ENCODE data around the gene CACNA1C. TPM values are rescaled to one million over a fixed set of nuclear protein-coding genes. Genes with fewer than 3 reads are reported as not detected.

Gene CACNA1C
- total RNA-seq, 1 donor from 2014 or later, result 0.02 TPM

DNA sequence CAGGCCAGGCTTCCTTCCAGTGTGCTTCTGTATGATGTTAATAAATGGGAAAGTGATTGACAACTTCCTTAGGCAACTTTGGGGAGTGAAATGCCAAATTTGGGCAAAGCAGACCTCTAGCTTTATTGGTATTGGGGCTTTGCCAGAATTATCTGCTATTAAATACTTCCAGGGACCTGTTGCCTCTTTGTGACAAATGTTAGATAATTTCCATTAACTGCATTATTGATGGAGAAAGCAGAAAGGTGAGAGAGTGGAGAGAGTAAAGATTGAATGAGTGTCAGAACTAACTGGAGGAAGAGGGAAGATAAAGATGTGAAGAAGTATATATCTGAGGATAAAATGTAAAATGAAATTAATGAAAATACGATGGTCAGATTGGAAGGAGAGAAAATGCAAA lies 94.5 kb downstream of the CACNA1C start:
- POLR2A ChIA-PET, result no interaction called here
- no peak overlapping the region for H3K4me3 Mint-ChIP-seq
- DNase-seq (no peak), ATAC-seq (ENCODE audit: low read depth) (no peak)
- H3K4me1 Mint-ChIP-seq, result peaks cover 2% of the 10 kb centered on the region
- CTCF ChIA-PET, result no interaction called here
- H3K9me3 Mint-ChIP-seq, result no peaks in the 10 kb centered on the region
- H3K36me3 Mint-ChIP-seq (ENCODE audit: low read depth), result no peaks in the 10 kb centered on the region
- H3K27ac Mint-ChIP-seq, result no peak overlapping the region
- no peak for TF ChIP-seq CTCF (IDR thresholded peaks at IDR 0.05)
- intact Hi-C loops (cut with micrococcal nuclease), result no loop called here
- peaks cover 29% of the 10 kb centered on the region for H3K27me3 Mint-ChIP-seq

DNA sequence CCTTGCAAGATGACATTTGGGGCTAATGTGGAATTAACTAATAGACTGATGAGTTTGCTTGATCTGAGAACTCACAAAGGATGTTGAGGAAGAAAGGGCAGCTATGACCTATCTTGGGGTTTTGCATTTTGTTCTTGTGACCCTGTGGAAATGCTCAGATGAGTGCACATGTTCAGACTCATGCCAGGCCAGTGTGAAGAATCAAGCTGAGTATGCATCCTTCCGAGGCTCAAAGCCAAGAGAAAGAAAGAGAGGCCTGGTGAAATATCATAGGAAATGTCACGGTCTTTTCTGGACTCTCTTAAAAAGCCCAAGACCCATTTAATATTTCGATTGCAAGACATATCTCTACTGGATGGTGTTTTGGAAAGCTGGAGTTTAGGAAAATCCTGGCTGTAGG lies 96.3 kb downstream of the CACNA1C start:
- peaks cover 2% of the 10 kb centered on the region for H3K4me1 Mint-ChIP-seq
- ATAC-seq (ENCODE audit: low read depth) (no peak), DNase-seq (no peak)
- intact Hi-C loops (cut with micrococcal nuclease), result no loop called here
- H3K27ac Mint-ChIP-seq, result no peak overlapping the region
- TF ChIP-seq CTCF (IDR thresholded peaks at IDR 0.05), result no peak
- H3K36me3 Mint-ChIP-seq (ENCODE audit: low read depth), result no peaks in the 10 kb centered on the region
- H3K27me3 Mint-ChIP-seq, result peaks cover 31% of the 10 kb centered on the region
- ChIA-PET POLR2A (no interaction called here), CTCF (no interaction called here)
- H3K9me3 Mint-ChIP-seq, result no peaks in the 10 kb centered on the region
- no peak overlapping the region for H3K4me3 Mint-ChIP-seq

DNA sequence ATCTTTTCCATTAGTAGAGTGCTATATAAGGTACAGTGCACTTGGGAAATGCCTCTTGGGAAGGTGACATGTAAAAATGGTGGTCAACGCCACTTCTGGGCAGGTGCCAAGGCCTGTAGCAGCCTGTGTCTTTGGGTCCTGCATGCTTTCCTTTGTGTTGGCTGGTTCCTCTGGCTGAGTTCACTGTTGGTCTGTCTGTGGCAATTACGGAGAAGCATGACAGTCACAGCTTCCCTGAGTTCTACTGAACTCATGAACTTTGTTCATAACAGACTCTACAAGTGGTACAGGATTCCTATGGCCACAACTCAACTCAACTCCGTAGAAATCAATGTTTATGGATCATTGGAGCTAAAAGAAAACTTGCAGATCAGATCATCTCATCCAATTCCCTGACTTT lies 98.0 kb downstream of the CACNA1C start:
- Mint-ChIP-seq H3K36me3 (ENCODE audit: low read depth) (no peaks in the 10 kb centered on the region), H3K27ac (no peak overlapping the region), H3K27me3 (peaks cover 25% of the 10 kb centered on the region), H3K9me3 (no peaks in the 10 kb centered on the region), H3K4me3 (no peak overlapping the region), H3K4me1 (peaks cover 2% of the 10 kb centered on the region)
- TF ChIP-seq CTCF (IDR thresholded peaks at IDR 0.05), result no peak
- DNase-seq (no peak), ATAC-seq (ENCODE audit: low read depth) (no peak)
- intact Hi-C loops (cut with micrococcal nuclease), result no loop called here
- ChIA-PET CTCF (no interaction called here), POLR2A (no interaction called here)

GRCh38 chr12:2151391-2151790 lies 98.6 kb downstream of the CACNA1C start:
- intact Hi-C loops (cut with micrococcal nuclease), result no loop called here
- ATAC-seq (ENCODE audit: low read depth), result no peak
- TF ChIP-seq CTCF (IDR thresholded peaks at IDR 0.05), result no peak
- CTCF ChIA-PET, result no interaction called here
- Mint-ChIP-seq H3K4me3 (no peak overlapping the region), H3K36me3 (ENCODE audit: low read depth) (no peaks in the 10 kb centered on the region), H3K4me1 (peaks cover 2% of the 10 kb centered on the region), H3K27ac (no peak overlapping the region), H3K9me3 (no peaks in the 10 kb centered on the region), H3K27me3 (peaks cover 25% of the 10 kb centered on the region)
- no peak for DNase-seq
- POLR2A ChIA-PET, result no interaction called here

GRCh38 chr12:2152134-2152533 lies 99.3 kb downstream of the CACNA1C start:
- intact Hi-C loops (cut with micrococcal nuclease), result no loop called here
- H3K4me1 Mint-ChIP-seq, result peaks cover 2% of the 10 kb centered on the region
- no peak for ATAC-seq (ENCODE audit: low read depth)
- H3K36me3 Mint-ChIP-seq (ENCODE audit: low read depth), result no peaks in the 10 kb centered on the region
- H3K4me3 Mint-ChIP-seq, result no peak overlapping the region
- H3K9me3 Mint-ChIP-seq, result no peaks in the 10 kb centered on the region
- H3K27me3 Mint-ChIP-seq, result peaks cover 25% of the 10 kb centered on the region
- no peak for TF ChIP-seq CTCF (IDR thresholded peaks at IDR 0.05)
- POLR2A ChIA-PET, result no interaction called here
- DNase-seq, result no peak
- CTCF ChIA-PET, result no interaction called here
- no peak overlapping the region for H3K27ac Mint-ChIP-seq

All from activated B cell treated with CpG ODN at 0.5 μM for 24 hours (primary cell).